Measurements from ENCODE around the gene IMMP2L. TPM values are rescaled to one million over a fixed set of nuclear protein-coding genes. Genes with fewer than 3 reads are reported as not detected.

IMMP2L gene
- total RNA-seq, 4 donors from 2014 or later, result 23.8 to 30.0 (median 27.7) TPM

DNA sequence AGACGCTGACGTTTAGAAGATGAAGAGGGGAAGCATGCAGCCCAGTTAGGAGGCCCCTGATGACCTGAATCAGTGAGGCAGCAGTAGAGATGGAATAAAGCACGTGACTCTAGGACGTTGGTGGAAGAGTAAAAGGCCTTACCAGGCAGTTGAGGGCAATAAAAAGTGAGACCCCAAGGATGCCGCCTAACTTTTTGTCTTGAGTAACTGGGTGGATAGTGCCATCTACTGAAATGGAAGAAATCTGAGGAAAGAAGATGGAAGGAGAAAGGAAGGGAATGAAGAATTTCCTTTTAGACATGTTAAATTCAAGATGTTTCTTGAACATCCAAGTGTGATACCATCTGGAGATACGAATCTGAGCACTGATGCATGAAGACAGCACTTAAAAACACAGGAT, 691.4 kb downstream of the IMMP2L start:
- intact Hi-C loops (cut with DNase I), result no loop called here
- no peak for TF ChIP-seq POLR2A (IDR thresholded peaks at IDR 0.05)
- TF ChIP-seq, protein P1, sequence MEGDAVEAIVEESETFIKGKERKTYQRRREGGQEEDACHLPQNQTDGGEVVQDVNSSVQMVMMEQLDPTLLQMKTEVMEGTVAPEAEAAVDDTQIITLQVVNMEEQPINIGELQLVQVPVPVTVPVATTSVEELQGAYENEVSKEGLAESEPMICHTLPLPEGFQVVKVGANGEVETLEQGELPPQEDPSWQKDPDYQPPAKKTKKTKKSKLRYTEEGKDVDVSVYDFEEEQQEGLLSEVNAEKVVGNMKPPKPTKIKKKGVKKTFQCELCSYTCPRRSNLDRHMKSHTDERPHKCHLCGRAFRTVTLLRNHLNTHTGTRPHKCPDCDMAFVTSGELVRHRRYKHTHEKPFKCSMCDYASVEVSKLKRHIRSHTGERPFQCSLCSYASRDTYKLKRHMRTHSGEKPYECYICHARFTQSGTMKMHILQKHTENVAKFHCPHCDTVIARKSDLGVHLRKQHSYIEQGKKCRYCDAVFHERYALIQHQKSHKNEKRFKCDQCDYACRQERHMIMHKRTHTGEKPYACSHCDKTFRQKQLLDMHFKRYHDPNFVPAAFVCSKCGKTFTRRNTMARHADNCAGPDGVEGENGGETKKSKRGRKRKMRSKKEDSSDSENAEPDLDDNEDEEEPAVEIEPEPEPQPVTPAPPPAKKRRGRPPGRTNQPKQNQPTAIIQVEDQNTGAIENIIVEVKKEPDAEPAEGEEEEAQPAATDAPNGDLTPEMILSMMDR (IDR thresholded peaks at IDR 0.05), result no peak
- Histone ChIP-seq H3K9me3 (no peaks in the 10 kb centered on the region), H3K4me1 (no peaks in the 10 kb centered on the region), H3K27me3 (no peaks in the 10 kb centered on the region), H3K4me3 (replicated peaks in 1 of 3) (no peak overlapping the region), H3K27ac (no peak overlapping the region), H3K36me3 (no peaks in the 10 kb centered on the region)
- DNase-seq, result no peak
- 79 to 80% methylated on average over 6 of the region's 6 CpGs for WGBS, 2 donors

DNA sequence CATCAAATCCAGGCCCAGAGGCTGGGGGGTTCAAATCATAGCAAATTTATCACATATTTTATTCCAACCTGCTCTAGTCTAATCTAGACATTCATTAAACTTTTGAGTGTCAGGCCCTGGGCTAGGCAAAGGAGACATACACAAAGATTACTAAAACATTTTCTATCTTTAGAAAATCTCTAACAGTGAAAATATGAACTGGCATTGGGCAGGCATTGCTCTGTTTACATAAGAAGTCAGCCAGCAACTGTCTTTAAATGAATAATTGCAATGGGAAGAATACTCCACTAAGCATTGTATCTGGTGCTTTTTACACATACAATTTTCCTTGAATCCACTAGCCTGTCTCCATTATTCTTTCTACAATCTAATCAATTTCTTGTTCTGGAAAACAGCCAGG, 693.8 kb downstream of the IMMP2L start:
- DNase-seq, result no peak
- H3K27me3 ChIP-seq, result no peaks in the 10 kb centered on the region
- intact Hi-C loops (cut with DNase I), result no loop called here
- TF ChIP-seq, protein P1 (IDR thresholded peaks at IDR 0.05), result no peak
- TF ChIP-seq POLR2A (IDR thresholded peaks at IDR 0.05), result no peak
- H3K27ac ChIP-seq, result no peak overlapping the region
- H3K9me3 ChIP-seq, result no peaks in the 10 kb centered on the region
- no peaks in the 10 kb centered on the region for H3K4me1 ChIP-seq
- H3K4me3 ChIP-seq (replicated peaks in 1 of 3), result no peak overlapping the region
- H3K36me3 ChIP-seq, result no peaks in the 10 kb centered on the region

DNA sequence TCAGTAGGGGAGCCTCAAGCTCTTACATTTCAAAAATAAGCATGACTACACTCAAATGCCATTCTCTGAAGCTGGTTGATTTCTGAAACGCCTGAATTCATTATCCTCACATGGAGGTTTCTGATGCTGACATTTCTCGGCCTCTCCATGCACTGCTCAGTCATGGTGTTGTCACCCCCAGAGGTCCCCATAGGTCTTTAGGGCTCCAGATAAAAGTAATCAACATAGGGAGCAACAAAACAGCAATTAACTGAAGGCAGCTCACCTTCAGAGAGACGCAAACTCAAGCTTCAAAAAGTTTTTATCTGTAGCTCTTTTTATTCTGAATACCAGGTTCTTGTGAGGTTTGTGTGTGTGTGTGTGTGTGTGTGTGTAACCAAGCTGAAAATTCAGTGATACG, 694.5 kb downstream of the IMMP2L start:
- no peak for DNase-seq
- TF ChIP-seq, protein P1 (IDR thresholded peaks at IDR 0.05), result no peak
- TF ChIP-seq POLR2A (IDR thresholded peaks at IDR 0.05), result no peak
- intact Hi-C loops (cut with DNase I), result no loop called here
- Histone ChIP-seq H3K4me1 (no peaks in the 10 kb centered on the region), H3K27ac (no peak overlapping the region), H3K4me3 (replicated peaks in 1 of 3) (no peak overlapping the region), H3K9me3 (no peaks in the 10 kb centered on the region), H3K36me3 (no peaks in the 10 kb centered on the region), H3K27me3 (no peaks in the 10 kb centered on the region)
- 82 to 89% methylated on average over 4 of the region's 4 CpGs for WGBS, 2 donors

DNA sequence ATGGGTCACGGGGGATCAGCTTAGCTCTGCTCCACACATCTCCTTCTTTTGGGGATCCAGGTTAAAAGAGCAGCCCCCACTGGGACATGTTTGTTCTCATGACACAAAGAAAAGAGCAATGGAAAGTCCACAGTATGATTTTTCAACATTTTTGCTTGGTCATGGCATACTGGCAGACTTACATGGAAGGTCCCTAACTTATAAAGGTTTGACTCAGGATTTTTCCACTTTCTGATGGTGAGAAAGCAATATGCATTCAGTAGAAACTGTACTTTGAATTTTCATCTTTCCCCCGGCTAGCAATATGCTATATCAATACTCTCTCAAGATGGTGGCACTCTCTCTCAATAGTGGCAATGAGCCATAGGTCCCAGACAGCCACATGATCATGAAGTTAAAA, 699.0 kb downstream of the IMMP2L start:
- intact Hi-C loops (cut with DNase I), result no loop called here
- Histone ChIP-seq H3K9me3 (no peaks in the 10 kb centered on the region), H3K27ac (no peak overlapping the region), H3K27me3 (no peaks in the 10 kb centered on the region), H3K36me3 (no peaks in the 10 kb centered on the region), H3K4me1 (no peaks in the 10 kb centered on the region), H3K4me3 (replicated peaks in 1 of 3) (no peak overlapping the region)
- TF ChIP-seq POLR2A (IDR thresholded peaks at IDR 0.05), result no peak
- TF ChIP-seq, protein P1 (IDR thresholded peaks at IDR 0.05), result no peak
- WGBS, 2 donors, result 96 to 98% methylated on average over 2 of the region's 2 CpGs
- no peak for DNase-seq

DNA sequence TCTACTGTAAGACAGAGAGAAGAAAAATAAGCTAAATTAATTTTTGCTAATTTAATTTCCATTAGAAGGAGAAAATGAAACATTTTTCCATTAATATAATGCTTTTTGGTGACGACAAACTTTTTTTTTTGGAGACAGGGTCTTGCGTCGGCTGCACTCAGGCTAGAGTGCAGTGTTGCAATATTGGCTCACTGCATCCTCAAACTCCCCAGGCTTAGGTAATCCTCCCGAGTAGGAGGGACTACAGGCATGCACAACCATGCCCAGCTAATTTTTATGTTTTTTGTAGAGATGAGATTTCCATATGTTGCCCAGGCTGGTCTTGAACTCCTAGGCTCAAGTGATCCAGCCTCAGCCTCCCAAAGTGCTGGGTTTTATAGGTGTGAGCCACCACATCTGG, 701.1 kb downstream of the IMMP2L start:
- 91 to 93% methylated on average over 4 of the region's 4 CpGs for WGBS, 2 donors
- Histone ChIP-seq H3K4me3 (replicated peaks in 1 of 3) (no peak overlapping the region), H3K27me3 (no peaks in the 10 kb centered on the region), H3K9me3 (no peaks in the 10 kb centered on the region), H3K4me1 (no peaks in the 10 kb centered on the region), H3K27ac (no peak overlapping the region), H3K36me3 (no peaks in the 10 kb centered on the region)
- TF ChIP-seq POLR2A (IDR thresholded peaks at IDR 0.05), result no peak
- TF ChIP-seq, protein P1 (IDR thresholded peaks at IDR 0.05), result no peak
- no peak for DNase-seq
- intact Hi-C loops (cut with DNase I), result no loop called here

Data from thyroid gland (tissue), 4 donors.